ENCODE results near the gene RBP3. TPM values are rescaled to one million over a fixed set of nuclear protein-coding genes. Genes with fewer than 3 reads are reported as not detected.

The RBP3 gene
- polyA plus RNA-seq, 3 donors = not detected

GRCh38 chr10:47301833-47302232 lies 46.3 kb upstream of the RBP3 start:
- Histone ChIP-seq H3K4me3 (replicated peaks in 1 of 3; ENCODE audit: low read depth in 2 of 3, low read length in 3 of 3) (no peak overlapping the region), H3K36me3 (replicated peaks in 1 of 2; ENCODE audit: control insufficient read depth in 1 of 2, insufficient read depth in 2 of 2, low read length in 2 of 2) (no peaks in the 10 kb centered on the region), H3K79me2 (ENCODE audit: insufficient read depth, low read length) (no peaks in the 10 kb centered on the region), H3K9ac (ENCODE audit: insufficient read depth, low read length, poor library complexity, severe bottlenecking) (no peak overlapping the region), H3K27ac (ENCODE audit: low read depth in 1 of 2, low read length in 2 of 2) (no peak overlapping the region), H4K20me1 (ENCODE audit: insufficient read depth, low read length) (no peaks in the 10 kb centered on the region), H3K4me2 (replicated peaks; ENCODE audit: extremely low read depth, low read length, poor library complexity, severe bottlenecking) (no peak overlapping the region), H3K4me1 (ENCODE audit: control insufficient read depth in 1 of 2, insufficient read depth in 2 of 2, low read length in 2 of 2) (peaks cover 2 to 12% of the 10 kb centered on the region in 2 donors), H3K27me3 (ENCODE audit: control insufficient read depth in 2 of 2, insufficient read depth in 2 of 2, low read length in 2 of 2) (peaks cover 44 to 52% of the 10 kb centered on the region in 2 donors), H3K9me3 (replicated peaks in 1 of 2; ENCODE audit: control insufficient read depth in 1 of 2, insufficient read depth in 1 of 2, low read length in 2 of 2) (peaks cover 0 to 4% of the 10 kb centered on the region in 2 donors), H2AFZ (ENCODE audit: insufficient read depth, low read depth, low read length, poor library complexity, severe bottlenecking) (no peak overlapping the region)
- Mint-ChIP-seq H3K4me3 (no peak overlapping the region), H3K36me3 (peaks cover 3 to 4% of the 10 kb centered on the region in 2 donors), H3K27me3 (ENCODE audit: low read depth in 3 of 3) (peaks cover 45 to 56% (median 50%) of the 10 kb centered on the region in 3 donors), H3K9me3 (peaks cover 0 to 7% (median 4%) of the 10 kb centered on the region in 7 donors), H3K4me1 (peaks cover 10% of the 10 kb centered on the region), H3K27ac (no peak overlapping the region)
- DNase-seq = no peak
- WGBS (ENCODE audit: insufficient coverage) = 100% methylated on average over 1 of the region's 2 CpGs
- intact Hi-C loops (cut with micrococcal nuclease) = loop anchor here in 1 of 2 donors (10.0 kb wide), 1 partner anchor 67 kb away; no protein-coding TSS in a partner anchor
- TF ChIP-seq CTCF (IDR thresholded peaks at IDR 0.05) = no peak

GRCh38 chr10:47303105-47303504 lies 45.1 kb upstream of the RBP3 start:
- Histone ChIP-seq H3K27me3 (ENCODE audit: control insufficient read depth in 2 of 2, insufficient read depth in 2 of 2, low read length in 2 of 2) (peaks cover 33 to 40% of the 10 kb centered on the region in 2 donors), H4K20me1 (ENCODE audit: insufficient read depth, low read length) (no peaks in the 10 kb centered on the region), H3K4me3 (replicated peaks in 1 of 3; ENCODE audit: low read depth in 2 of 3, low read length in 3 of 3) (no peak overlapping the region), H3K9me3 (replicated peaks in 1 of 2; ENCODE audit: control insufficient read depth in 1 of 2, insufficient read depth in 1 of 2, low read length in 2 of 2) (peaks cover 0 to 4% of the 10 kb centered on the region in 2 donors), H2AFZ (ENCODE audit: insufficient read depth, low read depth, low read length, poor library complexity, severe bottlenecking) (no peak overlapping the region), H3K27ac (ENCODE audit: low read depth in 1 of 2, low read length in 2 of 2) (no peak overlapping the region), H3K4me2 (replicated peaks; ENCODE audit: extremely low read depth, low read length, poor library complexity, severe bottlenecking) (no peak overlapping the region), H3K4me1 (ENCODE audit: control insufficient read depth in 1 of 2, insufficient read depth in 2 of 2, low read length in 2 of 2) (peaks cover 2 to 12% of the 10 kb centered on the region in 2 donors), H3K79me2 (ENCODE audit: insufficient read depth, low read length) (no peaks in the 10 kb centered on the region), H3K9ac (ENCODE audit: insufficient read depth, low read length, poor library complexity, severe bottlenecking) (no peak overlapping the region), H3K36me3 (replicated peaks in 1 of 2; ENCODE audit: control insufficient read depth in 1 of 2, insufficient read depth in 2 of 2, low read length in 2 of 2) (no peaks in the 10 kb centered on the region)
- H3K27me3 Mint-ChIP-seq (ENCODE audit: low read depth in 3 of 3) = peaks cover 36 to 44% (median 38%) of the 10 kb centered on the region in 3 donors
- H3K9me3 Mint-ChIP-seq = peaks cover 0 to 7% (median 4%) of the 10 kb centered on the region in 7 donors
- no peak for DNase-seq
- intact Hi-C loops (cut with micrococcal nuclease) = loop anchor here in 1 of 2 donors (10.0 kb wide), 1 partner anchor 68 kb away; no protein-coding TSS in a partner anchor
- peaks cover 9% of the 10 kb centered on the region for H3K4me1 Mint-ChIP-seq
- no peak overlapping the region for H3K4me3 Mint-ChIP-seq
- 92% methylated on average over 6 of the region's 7 CpGs for WGBS (ENCODE audit: insufficient coverage)
- peaks cover 3 to 4% of the 10 kb centered on the region in 2 donors for H3K36me3 Mint-ChIP-seq
- H3K27ac Mint-ChIP-seq = no peak overlapping the region
- no peak for TF ChIP-seq CTCF (IDR thresholded peaks at IDR 0.05)
